ENCODE results near the gene RABEPK. TPM values are rescaled to one million over a fixed set of nuclear protein-coding genes. Genes with fewer than 3 reads are reported as not detected.
"Not testable (repeated sequence)": the region's sequence is repeated elsewhere in the genome, so short reads cannot be mapped to it uniquely, and the experiment has no call there.

Gene RABEPK
- total and polyA plus RNA-seq, 2 experiments from 2014 or later, result 25.0 to 38.9 TPM

- no peaks in the 10 kb centered on the region for H3K9me3 ChIP-seq (ENCODE audit: low read depth)
- H3K4me3 ChIP-seq, result peak within 1 kb of the TSS; percentile 89
- peaks cover 65% of the 10 kb centered on the region for H3K79me2 ChIP-seq (ENCODE audit: insufficient read depth)
- TF ChIP-seq EZH2 (IDR thresholded peaks at IDR 0.05; ENCODE audit: insufficient read depth, poor library complexity, severe bottlenecking), result no peak
- no peak for TF ChIP-seq EZH2phosphoT487 (IDR thresholded peaks at IDR 0.05; ENCODE audit: insufficient read depth, low read depth)
- no peaks in the 10 kb centered on the region for H4K20me1 ChIP-seq (ENCODE audit: insufficient read depth)
- no peaks in the 10 kb centered on the region for H3K27me3 ChIP-seq (replicated peaks; ENCODE audit: insufficient read depth)
- 1% methylated on average over 68 to 80 of the region's 82 CpGs for WGBS, 2 experiments (ENCODE audit: low coverage in 1 of 2, low lambda C conversion rate in 2 of 2, missing lambda C conversion rate in 2 of 2)
- peaks cover 8% of the 10 kb centered on the region; the same call in 1 of the 2 replicates for H3K4me1 ChIP-seq (ENCODE audit: insufficient read depth)
- H3K4me2 ChIP-seq (ENCODE audit: unreplicated experiment), result peak within 1 kb of the TSS; percentile 91
- peak within 1 kb of the TSS; percentile 80 for H3K27ac ChIP-seq
- H3K9ac ChIP-seq, result peak within 1 kb of the TSS; percentile 99
- no peaks in the 10 kb centered on the region for H3F3A ChIP-seq (ENCODE audit: insufficient read depth)
- peak within 1 kb of the TSS; percentile 99 for H2AFZ ChIP-seq
- no peaks in the 10 kb centered on the region for H3K36me3 ChIP-seq (ENCODE audit: low read depth)
- peak; percentile 99 for DNase-seq
- in situ Hi-C loops (cut with MboI), result no loop called here
- no peaks in the 10 kb centered on the region for H3K9me2 ChIP-seq (ENCODE audit: insufficient read depth)
These were observed 10.7 kb upstream of the RABEPK start, which contains the start of gene PPP6C for GRCh38 chr9:125189361-125190289. Gene PPP6C, minus strand, starts transcription at chr9:125189803. Its CDS starts 85 bp downstream, at chr9:125189718.

GRCh38 chr9:125190361-125190801, 10.0 kb upstream of the RABEPK start:
- Histone ChIP-seq H3K27me3 (replicated peaks; ENCODE audit: insufficient read depth) (no peaks in the 10 kb centered on the region), H3K36me3 (ENCODE audit: low read depth) (no peaks in the 10 kb centered on the region), H4K20me1 (ENCODE audit: insufficient read depth) (no peaks in the 10 kb centered on the region), H3K9ac (peak overlapping the region; percentile 99), H3K4me3 (peak overlapping the region; percentile 89), H3K9me2 (ENCODE audit: insufficient read depth) (no peaks in the 10 kb centered on the region), H2AFZ (peak overlapping the region; percentile 99), H3K9me3 (ENCODE audit: low read depth) (no peaks in the 10 kb centered on the region), H3F3A (ENCODE audit: insufficient read depth) (no peaks in the 10 kb centered on the region), H3K27ac (peak overlapping the region; percentile 80), H3K4me2 (ENCODE audit: unreplicated experiment) (peak overlapping the region; percentile 90), H3K4me1 (ENCODE audit: insufficient read depth) (peaks cover 8% of the 10 kb centered on the region; the same call in 1 of the 2 replicates), H3K79me2 (ENCODE audit: insufficient read depth) (peaks cover 57% of the 10 kb centered on the region)
- TF ChIP-seq EZH2phosphoT487 (IDR thresholded peaks at IDR 0.05; ENCODE audit: insufficient read depth, low read depth) (no peak), EZH2 (IDR thresholded peaks at IDR 0.05; ENCODE audit: insufficient read depth, poor library complexity, severe bottlenecking) (no peak)
- peak; percentile 44 for DNase-seq
- in situ Hi-C loops (cut with MboI), result no loop called here
- 32 to 33% methylated on average over 14 of the region's 14 CpGs for WGBS, 2 experiments (ENCODE audit: low coverage in 1 of 2, low lambda C conversion rate in 2 of 2, missing lambda C conversion rate in 2 of 2)

- H4K20me1 ChIP-seq (ENCODE audit: insufficient read depth); H3K4me3 ChIP-seq; H2AFZ ChIP-seq; H3K4me1 ChIP-seq (ENCODE audit: insufficient read depth); H3K27ac ChIP-seq; H3K9me2 ChIP-seq (ENCODE audit: insufficient read depth); H3F3A ChIP-seq (ENCODE audit: insufficient read depth); H3K27me3 ChIP-seq (replicated peaks; ENCODE audit: insufficient read depth); H3K9me3 ChIP-seq (ENCODE audit: low read depth); H3K9ac ChIP-seq; DNase-seq; H3K36me3 ChIP-seq (ENCODE audit: low read depth); H3K4me2 ChIP-seq (ENCODE audit: unreplicated experiment); in situ Hi-C loops (cut with MboI): not testable (repeated sequence)
- 95 to 98% methylated on average over 5 of the region's 5 CpGs for WGBS, 2 experiments (ENCODE audit: low coverage in 1 of 2, low lambda C conversion rate in 2 of 2, missing lambda C conversion rate in 2 of 2)
- H3K79me2 ChIP-seq (ENCODE audit: insufficient read depth), result peaks cover 16% of the 10 kb centered on the region
These were observed 5.9 kb upstream of the RABEPK start for GRCh38 chr9:125194466-125194865.

GRCh38 chr9:125195591-125195990, 4.8 kb upstream of the RABEPK start:
- H3K27ac ChIP-seq; H3K4me1 ChIP-seq (ENCODE audit: insufficient read depth); in situ Hi-C loops (cut with MboI); H3K9ac ChIP-seq; H3F3A ChIP-seq (ENCODE audit: insufficient read depth); H3K4me3 ChIP-seq; H3K79me2 ChIP-seq (ENCODE audit: insufficient read depth); DNase-seq; H3K9me3 ChIP-seq (ENCODE audit: low read depth); H3K27me3 ChIP-seq (replicated peaks; ENCODE audit: insufficient read depth); H2AFZ ChIP-seq; H3K4me2 ChIP-seq (ENCODE audit: unreplicated experiment); H4K20me1 ChIP-seq (ENCODE audit: insufficient read depth); H3K9me2 ChIP-seq (ENCODE audit: insufficient read depth); H3K36me3 ChIP-seq (ENCODE audit: low read depth): not testable (repeated sequence)
- WGBS, 2 experiments (ENCODE audit: low coverage in 1 of 2, low lambda C conversion rate in 2 of 2, missing lambda C conversion rate in 2 of 2), result 54% methylated on average over 1 of the region's 1 CpG; no CpG with 5 or more reads in 1 of the 2 experiments
